Medulla oblongata (tissue), 1 donor: ENCODE data around the gene NPBWR2.
"Not testable (repeated sequence)": the region's sequence is repeated elsewhere in the genome, so short reads cannot be mapped to it uniquely, and the experiment has no call there.

Experiments
- DNase-seq: peaks from one replicate; pipeline ENCODE4 v3.0.0-alpha.2; 2015; ENCODE audit errors: extremely low spot score

Gene NPBWR2

DNA sequence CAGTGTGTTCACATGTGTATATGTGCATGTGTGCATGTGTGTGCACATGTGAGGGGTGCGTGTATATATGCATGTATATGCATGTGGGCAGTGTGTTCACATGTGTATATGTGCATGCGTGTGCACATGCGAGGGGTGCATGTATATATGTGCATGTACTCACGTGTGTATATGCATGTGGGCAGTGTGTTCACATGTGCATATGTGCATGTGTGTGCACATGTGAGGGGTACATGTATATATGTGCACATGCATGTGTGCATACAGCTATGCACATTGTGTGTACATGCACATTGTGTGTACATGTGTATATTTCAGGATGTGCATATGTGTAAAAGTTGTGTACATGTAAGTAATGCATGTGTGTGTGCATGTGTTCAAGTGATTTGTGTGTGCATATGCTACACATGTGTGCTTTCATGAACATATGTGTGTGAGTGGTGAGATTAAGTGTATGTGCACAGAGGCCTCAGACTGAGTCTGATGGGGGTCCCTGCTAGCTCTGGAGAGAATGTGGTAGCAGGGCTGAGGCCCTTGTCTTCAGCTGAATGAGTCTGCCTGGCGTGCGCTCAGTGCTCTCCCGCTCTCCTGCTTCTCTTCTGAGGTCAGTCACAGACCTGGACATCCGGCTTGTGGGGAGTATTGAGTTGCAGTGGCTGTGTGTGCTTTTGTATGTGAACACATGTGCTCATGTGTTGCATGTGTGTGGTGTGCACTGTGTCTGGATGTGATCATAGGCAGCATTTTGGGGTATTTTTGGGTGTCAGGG is 37.0 kb upstream of the NPBWR2 start:
- no peak for DNase-seq

DNA sequence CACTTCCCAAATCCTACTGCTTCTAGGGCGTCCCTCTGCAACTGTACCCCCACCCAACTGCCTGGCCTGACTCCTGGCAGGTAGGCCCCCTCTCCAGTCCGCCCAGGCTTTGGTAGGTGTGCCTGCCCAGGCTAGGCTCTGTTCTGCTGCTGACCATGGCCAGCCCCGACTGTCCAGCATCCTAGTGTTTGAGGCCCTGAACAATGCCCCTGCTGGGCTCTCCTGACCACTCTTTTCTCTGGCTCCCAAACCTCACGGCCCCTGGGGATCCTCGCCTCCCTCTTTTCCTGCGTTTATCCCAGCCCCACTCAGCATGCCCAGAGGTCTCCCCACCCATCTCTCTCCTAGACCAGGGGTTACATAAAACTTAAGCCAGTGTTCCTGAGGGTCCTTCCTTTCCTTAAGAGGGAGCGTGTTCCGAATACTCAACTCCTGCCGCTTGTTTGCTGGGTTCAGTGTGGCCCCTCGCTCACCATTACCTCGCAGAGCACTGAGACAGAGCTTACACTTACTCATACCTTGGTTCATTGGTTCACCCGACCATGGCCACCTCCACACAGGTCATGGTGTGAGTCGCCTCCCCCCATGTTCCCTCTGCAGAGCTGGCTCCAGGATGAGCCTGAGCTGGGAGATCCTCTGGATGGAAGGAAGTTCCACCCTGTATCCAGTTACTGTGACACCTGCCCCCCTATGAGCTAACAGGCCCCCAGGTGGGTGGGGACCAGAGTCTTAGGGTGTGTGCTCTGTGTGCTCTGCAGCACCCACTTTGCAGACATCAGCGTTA is 35.8 kb upstream of the NPBWR2 start:
- DNase-seq: no peak

DNA sequence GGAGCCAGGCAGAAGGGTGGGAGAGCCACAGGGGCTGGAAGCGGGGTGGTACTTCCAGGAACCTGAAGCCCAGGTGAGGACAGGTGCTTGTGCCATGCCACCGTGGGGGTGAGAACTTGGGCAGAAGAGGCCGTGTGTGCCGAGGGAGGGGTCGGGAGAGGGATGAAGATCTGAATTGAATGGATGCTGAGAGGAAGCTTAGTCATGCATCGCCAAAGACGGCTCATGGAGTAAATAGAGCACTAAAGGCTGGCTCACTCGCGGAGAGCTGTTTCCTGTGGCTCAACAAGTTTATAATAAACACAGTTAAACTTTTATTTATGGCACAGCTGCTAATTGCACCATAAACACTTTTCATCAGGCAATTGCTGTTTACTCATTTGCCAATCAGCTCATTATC is 35.2 kb upstream of the NPBWR2 start:
- DNase-seq: no peak

DNA sequence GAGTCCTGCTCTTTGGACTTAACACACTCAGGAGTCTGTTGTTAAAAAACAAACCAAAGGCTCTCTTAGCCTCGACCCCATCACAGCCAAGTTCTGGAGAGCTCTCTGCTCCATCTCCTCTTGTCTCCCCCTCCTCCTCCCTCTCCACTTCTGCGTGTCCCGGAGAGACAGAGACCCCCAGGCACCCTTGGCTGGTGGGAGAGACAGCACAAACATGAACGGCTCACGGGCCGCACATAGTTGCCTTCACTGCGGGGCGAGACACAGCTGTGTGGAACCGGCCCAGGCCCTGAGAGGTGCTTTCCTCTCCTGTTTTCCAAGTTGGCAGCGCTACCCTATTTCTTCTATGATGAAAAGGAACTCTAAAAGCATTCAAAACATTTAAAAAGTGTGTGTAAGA is 33.6 kb upstream of the NPBWR2 start:
- no peak for DNase-seq

DNA sequence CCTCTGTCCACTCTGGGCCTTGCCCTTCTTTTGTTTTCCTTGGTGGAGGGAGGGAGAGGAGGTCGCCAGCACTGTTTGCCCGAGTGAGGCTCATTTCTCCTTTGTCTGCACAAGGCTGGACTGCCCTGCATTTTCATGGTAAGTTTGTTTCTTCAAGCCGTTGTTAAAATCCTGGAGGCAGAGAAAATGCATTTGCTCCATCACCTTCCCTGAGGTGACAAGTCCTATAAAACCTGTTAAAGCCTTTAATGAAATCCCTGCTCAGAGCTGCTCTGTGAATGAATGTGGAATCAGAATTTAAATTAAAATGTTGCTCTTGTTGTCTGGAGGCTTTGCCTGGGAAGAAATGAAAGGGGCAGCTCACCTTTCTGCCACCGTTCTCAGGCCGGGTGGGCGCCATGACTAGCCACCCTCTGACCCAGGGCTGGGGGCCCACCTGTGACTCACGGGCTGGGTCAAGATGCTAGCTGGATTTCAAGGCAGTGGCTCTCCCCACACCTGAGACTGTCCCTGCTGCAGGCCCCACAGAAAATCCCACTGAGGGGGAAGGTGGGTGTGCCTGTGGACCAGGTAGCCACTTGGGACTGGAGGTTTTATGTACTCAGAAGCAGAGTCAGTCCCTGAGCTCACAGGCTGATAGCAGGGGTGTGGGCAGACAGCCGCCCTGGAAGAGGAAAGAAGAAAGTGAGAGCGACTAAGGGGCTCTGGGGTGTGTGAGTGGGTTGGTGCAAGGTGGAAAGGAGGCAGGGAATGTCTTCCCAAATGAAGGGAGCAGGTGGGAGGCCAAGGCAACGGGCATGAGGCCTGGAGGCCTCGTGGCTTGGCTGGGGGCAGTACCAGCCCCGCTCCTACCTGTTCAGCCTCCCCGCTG is 32.9 kb upstream of the NPBWR2 start:
- DNase-seq: no peak

DNA sequence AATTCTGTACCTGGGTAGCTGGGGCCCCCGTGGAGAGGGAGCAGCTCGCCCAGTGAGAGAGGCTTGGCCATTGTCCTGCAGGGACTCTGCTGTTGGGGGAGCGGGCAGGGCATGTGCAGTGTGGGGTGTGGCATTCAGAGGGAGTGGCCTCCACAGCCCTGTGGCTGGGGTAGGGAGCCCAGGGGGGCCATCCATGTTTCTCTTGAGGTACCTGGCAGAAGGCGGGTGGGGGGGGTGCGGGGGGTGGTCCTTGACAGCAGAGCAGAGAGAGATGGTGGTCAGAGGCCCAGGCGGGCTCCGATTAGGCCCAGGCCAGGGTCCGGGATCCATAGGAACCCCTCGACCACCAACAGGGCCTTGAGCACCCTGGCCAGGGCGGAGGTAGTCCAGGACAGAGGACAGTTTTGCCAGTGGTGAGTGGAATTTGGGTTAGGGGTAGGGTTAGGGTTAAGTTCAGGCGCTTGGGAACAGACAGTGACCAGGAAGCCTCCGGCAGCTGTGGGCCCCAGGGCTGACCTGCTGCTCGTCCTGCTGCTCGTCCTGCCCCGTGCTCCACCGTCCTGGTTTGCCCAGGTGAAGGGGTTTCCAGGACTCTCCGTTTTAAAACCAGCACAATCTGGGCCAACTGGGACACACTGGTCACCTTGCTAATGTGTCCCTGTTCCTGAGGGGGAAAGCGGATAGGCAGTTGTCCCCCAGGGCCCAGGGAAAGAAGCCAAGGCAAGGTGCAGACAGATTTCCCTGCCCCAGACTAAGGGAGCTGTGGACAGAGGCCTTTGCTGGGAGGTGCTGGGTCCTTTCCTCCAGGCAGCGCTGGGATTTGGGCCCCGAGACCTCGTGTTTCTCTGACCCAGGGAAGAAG is 32.1 kb upstream of the NPBWR2 start:
- no peak for DNase-seq

DNA sequence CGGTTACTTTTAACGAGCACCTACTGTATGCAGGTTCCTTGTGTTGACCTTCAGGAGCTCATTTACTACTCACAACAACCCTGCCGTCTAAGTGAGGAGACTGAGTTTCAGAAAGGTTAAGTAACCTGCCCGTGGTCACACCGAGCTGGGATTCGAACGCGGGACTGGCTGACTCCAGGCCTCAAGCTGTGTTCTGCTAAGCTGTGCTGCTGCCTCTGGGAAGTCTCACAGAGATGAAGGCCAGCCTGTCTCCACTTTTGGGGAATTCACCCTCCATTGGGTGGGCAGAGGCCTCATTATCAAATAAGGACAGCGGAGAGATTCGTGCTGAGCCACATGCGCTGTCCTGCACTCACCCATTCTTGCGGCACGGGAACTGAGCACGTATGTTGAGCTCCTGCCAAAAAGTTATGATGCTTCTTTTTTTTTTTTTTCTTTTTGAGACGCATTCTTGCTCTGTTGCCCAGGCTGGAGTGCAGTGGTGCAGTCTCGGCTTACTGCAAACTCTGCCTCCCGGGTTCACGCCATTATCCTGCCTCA is 31.0 kb upstream of the NPBWR2 start:
- DNase-seq: no peak

DNA sequence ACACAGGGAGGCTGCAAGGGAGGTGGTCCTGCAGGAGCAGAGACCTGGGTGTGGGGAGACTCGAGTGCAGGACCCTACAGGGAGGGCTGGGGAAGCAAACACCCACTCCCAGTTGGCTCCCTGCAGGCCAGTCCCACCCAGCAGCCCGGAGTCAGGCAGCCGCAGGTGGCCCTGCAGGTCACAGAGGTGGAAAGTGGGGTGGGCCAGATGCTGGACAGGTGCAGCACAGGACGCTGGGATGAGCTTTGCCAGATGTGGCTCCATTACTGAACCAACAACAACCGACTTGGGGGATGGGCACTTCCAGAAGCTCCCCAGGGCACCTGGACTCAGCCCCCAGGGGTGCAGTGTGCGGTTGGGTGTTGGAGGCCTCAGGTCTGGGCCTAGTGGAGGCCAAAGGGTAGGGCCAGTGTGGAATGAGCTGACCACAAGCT is 30.2 kb upstream of the NPBWR2 start:
- DNase-seq: no peak

DNA sequence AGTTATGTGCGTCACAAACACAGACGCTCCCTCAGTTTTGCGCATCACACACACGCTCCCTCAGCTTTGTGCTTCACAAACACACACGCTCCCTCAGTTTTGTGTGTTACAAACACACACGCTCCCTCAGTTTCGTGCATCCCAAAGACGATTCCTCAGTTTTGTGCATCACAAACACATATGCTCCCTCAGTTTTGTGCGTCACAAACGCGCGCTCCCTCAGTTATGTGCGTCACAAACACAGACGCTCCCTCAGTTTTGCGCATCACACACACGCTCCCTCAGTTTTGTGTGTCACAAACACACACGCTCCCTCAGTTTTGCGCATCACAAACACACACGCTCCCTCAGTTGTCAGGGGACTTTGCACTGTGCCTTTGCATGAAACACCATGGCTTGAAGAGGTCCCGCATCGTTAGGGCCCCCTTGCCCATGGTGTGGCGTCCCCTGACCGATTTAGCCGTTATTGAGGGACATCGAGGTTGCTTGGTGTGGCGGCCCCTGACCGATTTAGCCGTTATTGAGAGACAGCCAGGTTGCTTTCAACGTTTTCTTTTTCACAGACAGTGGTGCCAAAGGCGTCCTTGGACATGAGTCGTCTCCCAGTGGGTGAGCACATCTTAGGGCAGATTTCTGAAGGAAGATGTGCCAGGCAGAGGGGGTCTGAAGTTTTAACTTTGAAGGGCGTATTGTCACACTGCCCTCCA is 28.8 kb upstream of the NPBWR2 start:
- DNase-seq: no peak

DNA sequence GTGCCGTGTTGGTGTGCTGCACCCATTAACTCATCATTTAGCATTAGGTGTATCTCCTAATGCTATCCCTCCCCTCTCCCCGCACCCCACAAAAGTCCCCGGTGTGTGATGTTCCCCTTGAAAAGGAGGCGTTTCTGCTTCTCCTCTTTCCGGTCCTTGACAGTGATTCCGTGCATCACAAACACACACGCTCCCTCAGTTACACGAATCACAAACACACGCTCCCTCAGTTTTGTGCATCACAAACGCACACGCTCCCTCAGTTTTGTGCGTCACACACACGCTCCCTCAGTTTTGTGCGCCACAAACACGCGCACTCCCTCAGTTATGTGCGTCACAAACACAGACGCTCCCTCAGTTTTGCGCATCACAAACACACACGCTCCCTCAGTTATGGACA is 27.4 kb upstream of the NPBWR2 start:
- DNase-seq: not testable (repeated sequence)

DNA sequence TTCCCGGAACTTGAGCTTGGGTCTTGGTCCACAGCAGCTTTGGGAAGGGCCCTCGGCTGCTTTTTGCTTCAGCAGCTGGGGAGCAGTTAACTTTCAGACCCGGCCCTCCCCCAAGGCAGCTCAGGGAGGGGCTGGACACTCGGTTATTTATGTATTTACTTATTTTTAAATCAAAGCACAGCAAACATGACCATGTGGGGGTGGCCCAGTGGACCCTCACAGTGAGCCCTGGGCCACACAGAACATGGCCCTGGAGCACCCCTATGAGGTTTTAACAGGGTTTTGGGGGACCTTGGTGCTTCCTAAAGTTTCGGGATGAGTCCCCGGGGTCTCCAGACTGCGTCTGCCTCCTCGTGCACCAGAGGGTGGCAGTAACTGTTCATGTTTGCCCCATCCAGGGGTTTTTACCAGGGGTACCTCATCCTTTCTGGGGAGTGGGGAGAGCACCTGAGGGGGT is 26.6 kb upstream of the NPBWR2 start:
- DNase-seq: no peak

DNA sequence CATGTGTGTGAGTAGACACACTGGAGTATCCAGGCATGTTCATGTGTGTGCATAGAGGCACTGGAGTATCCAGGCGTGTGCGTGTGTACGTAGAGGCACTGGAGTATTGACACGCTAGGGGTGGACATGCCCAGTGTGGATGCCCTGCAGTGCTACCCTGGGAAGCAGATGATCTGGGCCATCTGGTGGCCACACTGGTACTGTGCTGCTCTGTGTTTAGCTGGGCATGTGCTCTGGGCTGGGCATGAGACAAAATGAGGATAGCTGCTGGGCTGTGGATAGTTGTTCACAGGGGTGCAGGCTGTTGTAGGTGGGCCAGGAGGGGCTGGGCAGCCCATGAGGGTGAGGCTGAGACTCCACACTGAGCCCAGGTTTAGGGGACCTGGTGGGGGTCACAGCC is 24.0 kb upstream of the NPBWR2 start:
- no peak for DNase-seq

DNA sequence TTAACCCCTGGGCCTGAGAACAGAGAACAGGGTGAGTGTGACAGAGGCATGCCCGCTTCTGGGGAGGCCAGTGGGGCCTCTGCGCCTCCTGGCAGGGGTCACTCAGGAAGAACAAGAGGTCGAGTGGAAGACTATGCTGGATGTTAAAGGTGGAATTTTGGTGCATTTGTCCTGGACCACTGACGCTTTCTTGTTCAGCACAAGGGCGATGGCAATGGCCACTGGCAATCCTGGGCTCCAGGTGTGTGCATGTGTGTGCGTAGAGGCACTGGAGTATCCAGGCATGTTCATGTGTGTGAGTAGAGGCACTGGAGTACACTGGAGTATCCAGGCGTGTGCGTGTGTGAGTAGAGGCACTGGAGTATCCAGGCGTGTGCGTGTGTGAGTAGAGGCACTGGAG is 23.5 kb upstream of the NPBWR2 start:
- no peak for DNase-seq

DNA sequence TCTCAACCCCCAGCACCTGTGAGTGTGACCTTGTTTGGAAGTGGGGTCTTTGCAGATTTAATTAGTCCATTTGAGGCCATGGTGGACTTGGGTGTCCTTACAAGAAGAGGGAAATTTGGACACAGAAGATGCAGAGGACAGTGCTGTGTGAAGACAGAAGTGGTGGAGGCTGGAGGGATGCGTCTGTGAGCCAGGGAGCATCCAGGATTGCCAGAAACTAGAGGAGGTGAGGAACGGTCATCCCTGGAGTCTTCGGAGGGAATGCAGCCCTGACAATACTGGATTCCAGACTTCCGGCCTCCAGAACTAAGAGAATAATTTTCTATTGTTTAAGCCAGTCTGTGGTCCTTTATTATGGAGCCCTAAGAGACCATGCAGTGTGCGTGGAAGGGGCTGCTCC is 22.9 kb upstream of the NPBWR2 start:
- DNase-seq: no peak

DNA sequence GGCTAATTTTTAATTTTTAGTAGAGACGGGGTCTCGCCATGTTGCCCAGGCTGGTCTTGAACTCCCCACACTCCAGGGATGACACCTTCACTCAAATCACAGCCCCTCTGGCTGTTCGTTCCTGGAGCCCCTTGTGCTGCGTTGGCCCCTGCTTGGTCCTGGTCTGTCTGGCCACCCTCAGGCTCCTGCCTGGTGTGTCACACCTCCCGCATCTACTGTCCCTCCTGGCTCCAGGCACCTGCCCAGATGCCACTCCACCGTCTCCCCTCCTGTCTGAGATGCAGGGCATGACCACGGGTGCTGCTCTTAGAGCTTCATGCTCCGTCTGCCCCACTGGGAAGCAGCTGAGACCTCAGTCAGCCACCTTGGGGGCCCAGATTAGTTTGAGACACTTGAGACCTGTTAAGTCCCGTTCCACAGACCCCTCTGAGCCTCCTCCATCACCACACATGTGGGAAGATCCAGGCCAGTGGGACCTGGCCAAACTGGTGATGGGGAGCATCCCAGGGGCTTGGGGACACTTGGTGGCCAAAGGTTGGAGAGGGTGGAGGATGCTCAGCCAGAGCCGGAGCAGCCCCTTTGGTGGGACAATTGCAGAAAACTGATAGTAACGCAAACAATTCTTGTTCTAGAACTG is 21.9 kb upstream of the NPBWR2 start:
- no peak for DNase-seq

DNA sequence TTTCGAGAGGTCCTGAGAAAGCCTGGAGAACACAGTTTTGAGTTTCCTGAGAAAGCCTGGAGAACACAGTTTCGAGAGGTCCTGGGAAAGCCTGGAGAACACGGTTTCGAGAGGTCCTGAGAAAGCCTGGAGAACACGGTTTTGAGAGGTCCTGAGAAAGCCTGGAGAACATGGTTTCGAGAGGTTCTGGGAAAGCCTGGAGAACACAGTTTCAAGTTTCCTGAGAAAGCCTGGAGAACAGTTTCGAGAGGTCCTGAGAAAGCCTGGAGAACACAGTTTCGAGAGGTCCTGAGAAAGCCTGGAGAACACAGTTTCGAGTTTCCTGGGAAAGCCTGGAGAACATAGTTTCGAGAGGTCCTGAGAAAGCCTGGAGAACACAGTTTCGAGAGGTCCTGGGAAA is 16.2 kb upstream of the NPBWR2 start:
- not testable (repeated sequence) for DNase-seq

DNA sequence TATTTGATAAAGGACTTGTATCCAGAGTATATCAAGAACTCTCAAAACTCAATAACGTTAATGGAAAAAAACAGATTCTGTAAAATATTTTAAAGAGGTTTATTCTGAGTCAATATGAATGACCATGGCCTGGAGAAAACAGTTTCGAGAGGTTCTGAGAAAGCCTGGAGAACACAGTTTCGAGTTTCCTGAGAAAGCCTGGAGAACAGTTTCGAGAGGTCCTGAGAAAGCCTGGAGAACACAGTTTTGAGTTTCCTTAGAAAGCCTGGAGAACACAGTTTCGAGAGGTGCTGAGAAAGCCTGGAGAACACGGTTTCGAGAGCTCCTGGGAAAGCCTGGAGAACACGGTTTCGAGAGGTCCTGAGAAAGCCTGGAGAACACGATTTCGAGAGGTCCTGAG is 15.6 kb upstream of the NPBWR2 start:
- not testable (repeated sequence) for DNase-seq

DNA sequence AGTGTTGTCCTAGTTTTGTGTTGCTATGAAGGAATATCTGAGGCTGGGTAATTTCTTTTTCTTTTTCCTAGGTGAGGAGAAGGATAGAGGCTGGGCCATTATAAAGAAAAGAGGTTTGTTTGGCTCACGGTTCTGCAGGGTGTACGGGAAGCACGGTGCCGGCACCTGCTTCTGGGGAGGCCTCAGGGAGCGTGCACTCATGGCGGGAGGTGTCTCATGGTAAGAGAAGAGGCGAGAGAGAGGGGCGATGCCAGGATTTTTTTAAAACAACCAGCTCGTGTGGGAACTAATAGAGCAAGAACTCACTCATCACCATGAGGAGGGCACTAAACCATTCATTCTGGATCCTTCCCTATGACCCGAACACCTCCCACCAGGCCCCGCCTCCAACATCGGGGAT is 14.2 kb upstream of the NPBWR2 start:
- no peak for DNase-seq

DNA sequence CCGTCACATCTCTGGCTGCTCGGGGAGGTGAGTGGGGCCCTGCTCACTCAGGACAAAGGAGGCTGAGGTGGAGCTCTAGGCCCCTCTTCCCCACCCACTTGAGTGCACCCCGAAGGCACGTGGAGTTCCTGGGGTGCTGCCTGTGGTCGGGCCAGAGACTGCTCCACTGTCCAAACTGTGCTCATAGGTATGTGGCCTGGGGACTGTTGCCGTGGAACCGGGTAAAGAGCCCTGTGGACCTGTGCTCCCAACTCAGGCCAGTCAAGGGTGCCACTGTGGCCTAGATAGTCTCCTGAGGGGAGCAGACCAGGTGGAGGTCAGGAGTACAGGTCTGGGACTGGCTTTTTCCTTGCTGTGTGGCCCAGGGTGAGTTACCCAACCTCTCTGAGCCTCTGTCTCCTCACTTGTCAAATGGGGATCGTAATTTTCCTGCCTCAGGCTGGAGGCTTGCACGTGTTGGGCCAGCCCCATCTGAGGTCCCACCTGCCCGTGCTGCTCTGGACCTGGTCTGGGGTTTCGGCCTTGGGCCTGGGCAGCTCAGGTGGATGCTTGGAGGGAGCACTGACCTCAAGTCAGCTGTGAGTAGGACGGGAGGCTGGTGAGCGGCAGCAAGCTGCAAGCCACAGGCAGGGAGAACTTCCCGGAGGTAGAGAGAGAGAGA is 12.4 kb upstream of the NPBWR2 start:
- DNase-seq: no peak
